GM21786 (cell line): ENCODE measurements around the gene MSRB3.

Source experiments
- ATAC-seq: cut with Tn5 transposase; IDR thresholded peaks from one replicate; pipeline ENCODE4 v1.9.1; 2021; ENCODE audit not compliant: unreplicated experiment

The MSRB3 gene

GRCh38 chr12:65278576-65279368 lies at the start of gene MSRB3:
Gene MSRB3 (plus strand): TSS chr12:65278683. CDS start chr12:65308580, 29,897 bp downstream.
- ATAC-seq = peak; percentile 57

GRCh38 chr12:65229441-65229840 lies 49.0 kb upstream of the MSRB3 start:
- ATAC-seq = no peak

- ATAC-seq = no peak
Measured at GRCh38 chr12:65232476-65233077, 45.9 kb upstream of the MSRB3 start.

- no peak for ATAC-seq
Measured at GRCh38 chr12:65237153-65237552, 41.3 kb upstream of the MSRB3 start.

- ATAC-seq = no peak
Measured at GRCh38 chr12:65238609-65239008, 39.9 kb upstream of the MSRB3 start.

- no peak for ATAC-seq
Measured at GRCh38 chr12:65248656-65249633, 29.5 kb upstream of the MSRB3 start.

GRCh38 chr12:65252515-65252914 lies 26.0 kb upstream of the MSRB3 start:
- no peak for ATAC-seq

- ATAC-seq = no peak
Measured at GRCh38 chr12:65257986-65258385, 20.5 kb upstream of the MSRB3 start.

- no peak for ATAC-seq
Measured at GRCh38 chr12:65259501-65259900, 19.0 kb upstream of the MSRB3 start.

GRCh38 chr12:65263777-65264176 lies 14.7 kb upstream of the MSRB3 start:
- no peak for ATAC-seq

- ATAC-seq = no peak
Measured at GRCh38 chr12:65266408-65266807, 12.1 kb upstream of the MSRB3 start.

GRCh38 chr12:65269603-65270002 lies 8.9 kb upstream of the MSRB3 start:
- no peak for ATAC-seq

- ATAC-seq = no peak
Measured at GRCh38 chr12:65274602-65275272, 3.7 kb upstream of the MSRB3 start.

- ATAC-seq = no peak
Measured at GRCh38 chr12:65275627-65276026, 2.9 kb upstream of the MSRB3 start.

GRCh38 chr12:65276916-65277530 lies 1.5 kb upstream of the MSRB3 start:
- no peak for ATAC-seq

- no peak for ATAC-seq
Measured at GRCh38 chr12:65277994-65278575, 398 bp upstream of the MSRB3 start.

GRCh38 chr12:65279369-65280112 lies 1.1 kb downstream of the MSRB3 start:
- peak; percentile 36 for ATAC-seq

GRCh38 chr12:65280306-65280705 lies 1.8 kb downstream of the MSRB3 start:
- ATAC-seq = no peak

- ATAC-seq = no peak
Measured at GRCh38 chr12:65282840-65283239, 4.4 kb downstream of the MSRB3 start.
